ENCODE measurements around the gene TRMT1.
"Not testable (repeated sequence)": the region's sequence is repeated elsewhere in the genome, so short reads cannot be mapped to it uniquely, and the experiment has no call there.

Gene TRMT1

DNA sequence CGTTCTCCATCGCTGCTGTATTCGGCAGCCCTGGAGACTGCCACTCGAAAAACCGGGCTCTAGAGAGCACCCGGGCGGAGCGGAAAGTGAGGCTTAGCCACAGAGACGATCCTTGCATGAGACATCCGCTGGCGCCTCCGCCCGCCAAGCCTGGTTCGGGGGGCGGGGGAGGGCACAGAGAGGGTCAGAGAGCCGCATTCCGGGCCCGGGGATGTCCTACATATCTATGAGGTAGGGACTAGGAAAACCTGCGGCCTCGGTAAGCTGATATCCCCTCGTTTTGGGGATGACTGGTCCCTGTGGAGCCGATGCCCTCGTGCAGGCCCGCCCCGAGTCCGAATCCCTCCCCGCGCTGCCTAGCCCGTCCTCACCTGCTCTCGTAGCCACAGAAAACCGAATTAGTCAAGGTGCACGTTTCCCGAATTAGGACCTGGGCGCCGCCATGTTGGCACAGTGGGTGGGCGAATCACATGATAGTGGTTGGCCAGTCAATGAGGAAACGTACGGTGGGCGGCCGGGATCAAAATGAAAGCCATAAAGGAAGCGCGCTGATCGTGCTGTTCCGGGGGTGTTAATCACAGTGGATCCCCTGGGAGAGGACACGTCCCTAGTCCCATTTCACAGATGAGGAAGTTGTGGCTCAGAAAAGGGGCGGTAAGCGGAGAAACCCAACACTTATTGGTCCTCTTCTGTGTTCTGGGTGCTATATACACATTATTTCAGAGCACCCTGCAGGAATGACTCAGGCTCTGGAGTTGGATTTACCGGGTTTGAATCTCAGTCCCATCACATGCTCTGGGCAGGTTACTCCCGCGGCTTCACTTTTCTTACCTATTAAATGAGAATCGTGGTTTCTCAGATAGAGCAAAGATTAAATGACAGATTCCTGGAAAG is at the start of gene TRMT1:
Gene TRMT1 (minus strand): TSS at position 459 of the 894 bp plus-strand sequence. CDS start 341 bp downstream, at position 118.
- H3K4me3 ChIP-seq (ENCODE audit: low read depth in 1 of 2, low read length in 2 of 2) = peak within 1 kb of the TSS; percentile 76 to 92
- H3K27me3 ChIP-seq (ENCODE audit: control insufficient read depth in 1 of 2, insufficient read depth in 2 of 2, low read length in 2 of 2) = no peaks in the 10 kb centered on the region
- peaks cover 31% of the 10 kb centered on the region for H3K4me1 ChIP-seq (ENCODE audit: insufficient read depth, low read length)
- no peaks in the 10 kb centered on the region for H3K9me3 ChIP-seq (ENCODE audit: low read length)
- H3K9ac ChIP-seq (ENCODE audit: low read length) = peak within 1 kb of the TSS; percentile 57
- H3K27ac ChIP-seq (ENCODE audit: low read depth, low read length) = peak within 1 kb of the TSS; percentile 81
- peaks cover 6% of the 10 kb centered on the region for H3K36me3 ChIP-seq (ENCODE audit: insufficient read depth, low read length)

DNA sequence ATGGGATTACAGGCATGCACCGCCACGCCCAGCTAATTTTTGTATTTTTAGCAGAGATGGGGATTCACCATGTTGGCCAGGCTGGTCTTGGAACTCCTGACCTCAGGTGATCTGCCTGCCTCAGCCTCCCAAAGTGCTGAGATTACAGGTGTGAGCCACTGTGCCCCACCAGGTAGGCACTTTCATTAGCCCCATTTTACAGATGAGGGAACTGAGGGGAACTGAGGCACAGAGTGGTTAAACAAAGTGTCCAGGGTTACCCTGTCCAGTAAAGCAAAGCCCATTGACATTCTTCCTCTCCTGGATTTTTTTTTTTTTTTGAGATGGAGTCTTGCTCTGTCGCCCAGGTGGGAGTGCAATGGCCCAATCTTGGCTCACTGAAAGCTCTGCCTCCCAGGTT is 49.6 kb upstream of the TRMT1 start:
- H3K27me3 ChIP-seq (ENCODE audit: control insufficient read depth in 1 of 2, insufficient read depth in 2 of 2, low read length in 2 of 2); H3K36me3 ChIP-seq (ENCODE audit: insufficient read depth, low read length); H3K9ac ChIP-seq (ENCODE audit: low read length); H3K4me3 ChIP-seq (ENCODE audit: low read depth in 1 of 2, low read length in 2 of 2); H3K9me3 ChIP-seq (ENCODE audit: low read length): not testable (repeated sequence)
- Histone ChIP-seq H3K4me1 (ENCODE audit: insufficient read depth, low read length) (peaks cover 25% of the 10 kb centered on the region), H3K27ac (ENCODE audit: low read depth, low read length) (peak overlapping the region; percentile 23)

DNA sequence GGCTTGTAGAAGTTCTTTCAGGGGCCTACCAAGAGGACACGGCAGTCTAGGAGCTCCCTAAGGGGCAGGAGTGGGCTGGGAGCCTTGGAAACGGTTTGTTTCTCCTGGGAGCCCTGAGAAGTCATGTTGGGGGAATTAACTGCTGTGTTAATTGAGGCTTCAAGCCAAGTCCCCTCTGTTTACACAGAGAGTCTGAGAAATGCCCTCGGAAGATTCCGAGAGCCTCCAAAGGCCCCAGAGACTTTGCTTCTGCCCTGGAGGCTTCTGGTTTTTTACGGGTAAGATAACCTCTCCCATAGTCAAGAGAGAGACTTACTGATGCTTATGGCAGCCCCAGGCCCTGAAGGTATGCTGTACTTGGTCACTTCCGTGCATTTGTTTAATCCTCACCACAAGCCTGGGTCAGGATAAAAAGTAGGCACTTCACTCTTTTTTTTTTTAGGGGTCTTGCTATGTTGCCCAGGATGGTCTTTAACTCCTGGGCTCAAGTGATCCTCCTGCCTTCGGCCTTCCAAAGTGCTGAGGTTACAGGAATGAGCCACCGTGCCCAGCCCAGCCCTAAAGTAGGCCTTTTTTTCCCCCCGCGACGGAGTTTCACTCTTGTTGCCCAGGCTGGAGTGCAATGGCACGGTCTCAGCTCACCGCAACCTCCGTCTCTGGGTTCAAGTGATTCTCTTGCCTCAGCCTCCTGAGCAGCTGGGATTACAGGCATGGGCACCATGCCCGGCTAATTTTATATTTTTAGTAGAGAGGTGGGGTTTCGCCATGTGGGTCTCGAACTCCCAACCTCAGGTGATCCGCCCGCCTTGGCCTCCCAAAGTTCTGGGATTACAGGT is 48.8 kb upstream of the TRMT1 start:
- Histone ChIP-seq H3K9me3 (ENCODE audit: low read length) (no peaks in the 10 kb centered on the region), H3K27ac (ENCODE audit: low read depth, low read length) (peak overlapping the region; percentile 91), H3K27me3 (ENCODE audit: control insufficient read depth in 1 of 2, insufficient read depth in 2 of 2, low read length in 2 of 2) (no peaks in the 10 kb centered on the region), H3K36me3 (ENCODE audit: insufficient read depth, low read length) (no peaks in the 10 kb centered on the region), H3K4me1 (ENCODE audit: insufficient read depth, low read length) (peaks cover 25% of the 10 kb centered on the region), H3K9ac (ENCODE audit: low read length) (no peak overlapping the region), H3K4me3 (ENCODE audit: low read depth in 1 of 2, low read length in 2 of 2) (no peak overlapping the region)

DNA sequence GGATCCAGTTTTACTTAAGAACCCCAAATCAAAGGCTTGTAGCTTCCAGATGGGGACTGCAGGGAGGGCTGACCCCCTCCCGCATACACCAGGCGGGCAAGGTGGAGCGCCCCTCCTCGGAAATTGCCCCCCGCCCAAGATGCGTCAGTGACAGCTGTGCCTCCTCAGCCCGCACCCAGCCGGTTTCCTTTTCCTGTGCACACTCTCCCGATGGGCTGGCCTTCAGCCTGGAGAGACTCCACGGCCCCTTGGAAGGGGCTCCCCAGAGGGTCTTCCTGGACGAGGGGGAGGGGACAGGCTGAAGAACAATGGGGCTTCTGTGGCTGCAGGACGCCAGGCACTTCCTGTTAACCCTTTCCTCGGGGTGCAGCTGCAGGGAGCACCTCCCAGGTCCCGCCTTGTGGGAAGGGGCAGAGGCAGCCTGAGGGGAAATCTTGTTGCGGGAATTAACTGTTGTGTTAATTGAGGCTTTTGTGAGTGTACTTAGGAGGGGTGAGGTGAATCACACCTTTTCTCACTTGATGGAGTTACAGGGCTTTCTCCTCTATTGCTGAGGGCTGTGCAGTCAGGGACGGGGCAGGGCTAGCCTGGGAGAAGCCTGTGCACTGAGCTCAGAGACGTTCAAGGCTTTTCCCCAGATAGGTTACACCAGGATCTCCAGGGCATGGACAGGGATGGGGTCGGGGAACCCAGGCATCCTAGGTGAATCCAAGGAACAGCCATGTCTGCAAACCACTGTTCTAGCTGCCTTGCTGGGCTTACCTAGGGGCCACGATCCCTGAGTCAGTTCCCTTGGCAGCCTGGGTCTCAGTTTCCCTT is 48.0 kb upstream of the TRMT1 start:
- Histone ChIP-seq H3K4me3 (ENCODE audit: low read depth in 1 of 2, low read length in 2 of 2) (no peak overlapping the region), H3K27ac (ENCODE audit: low read depth, low read length) (peak overlapping the region; percentile 91), H3K36me3 (ENCODE audit: insufficient read depth, low read length) (no peaks in the 10 kb centered on the region), H3K9me3 (ENCODE audit: low read length) (no peaks in the 10 kb centered on the region), H3K9ac (ENCODE audit: low read length) (no peak overlapping the region), H3K4me1 (ENCODE audit: insufficient read depth, low read length) (peaks cover 25% of the 10 kb centered on the region), H3K27me3 (ENCODE audit: control insufficient read depth in 1 of 2, insufficient read depth in 2 of 2, low read length in 2 of 2) (no peaks in the 10 kb centered on the region)

DNA sequence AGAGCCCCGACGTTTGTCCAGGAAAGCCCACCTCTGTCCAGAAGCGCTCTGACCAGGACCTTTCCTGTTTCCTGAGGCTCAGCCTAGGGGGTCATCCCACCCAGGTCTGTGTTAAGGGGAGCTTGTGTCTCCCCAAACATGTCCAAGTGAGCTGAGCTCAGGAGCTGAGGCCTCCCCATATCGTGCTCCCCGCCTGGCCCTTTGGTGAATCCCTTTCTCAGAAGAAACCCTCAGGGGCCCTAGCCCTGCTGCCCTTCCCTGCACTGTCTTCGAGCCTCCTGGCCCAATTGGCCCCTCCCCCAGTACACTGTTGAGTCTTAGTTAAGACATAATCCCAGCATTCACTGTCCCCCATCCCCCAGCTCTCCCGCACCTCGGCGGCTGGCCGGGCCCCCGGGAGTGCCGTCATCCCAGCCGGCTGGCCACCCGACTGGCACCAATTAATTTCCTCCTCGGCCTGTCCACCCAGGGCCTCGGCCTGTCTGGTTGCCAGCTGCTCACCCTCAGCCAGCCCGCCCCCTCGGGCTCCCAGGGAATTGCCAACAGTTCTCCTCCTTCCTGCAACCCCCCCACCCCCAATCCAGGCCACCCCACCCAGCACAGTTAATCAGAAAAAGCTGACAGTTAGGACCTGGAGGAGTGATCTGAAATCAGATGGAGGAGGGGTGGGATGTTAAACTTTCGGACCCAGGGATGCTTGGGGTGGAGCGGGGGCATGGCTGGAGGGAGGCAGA is 47.2 kb upstream of the TRMT1 start:
- Histone ChIP-seq H3K27ac (ENCODE audit: low read depth, low read length) (peak overlapping the region; percentile 91), H3K27me3 (ENCODE audit: control insufficient read depth in 1 of 2, insufficient read depth in 2 of 2, low read length in 2 of 2) (no peaks in the 10 kb centered on the region), H3K4me1 (ENCODE audit: insufficient read depth, low read length) (peaks cover 25% of the 10 kb centered on the region), H3K9ac (ENCODE audit: low read length) (peak overlapping the region; percentile 46), H3K4me3 (ENCODE audit: low read depth in 1 of 2, low read length in 2 of 2) (peak overlapping the region in 1 of 2 donors; percentile 60), H3K9me3 (ENCODE audit: low read length) (no peaks in the 10 kb centered on the region), H3K36me3 (ENCODE audit: insufficient read depth, low read length) (no peaks in the 10 kb centered on the region)

DNA sequence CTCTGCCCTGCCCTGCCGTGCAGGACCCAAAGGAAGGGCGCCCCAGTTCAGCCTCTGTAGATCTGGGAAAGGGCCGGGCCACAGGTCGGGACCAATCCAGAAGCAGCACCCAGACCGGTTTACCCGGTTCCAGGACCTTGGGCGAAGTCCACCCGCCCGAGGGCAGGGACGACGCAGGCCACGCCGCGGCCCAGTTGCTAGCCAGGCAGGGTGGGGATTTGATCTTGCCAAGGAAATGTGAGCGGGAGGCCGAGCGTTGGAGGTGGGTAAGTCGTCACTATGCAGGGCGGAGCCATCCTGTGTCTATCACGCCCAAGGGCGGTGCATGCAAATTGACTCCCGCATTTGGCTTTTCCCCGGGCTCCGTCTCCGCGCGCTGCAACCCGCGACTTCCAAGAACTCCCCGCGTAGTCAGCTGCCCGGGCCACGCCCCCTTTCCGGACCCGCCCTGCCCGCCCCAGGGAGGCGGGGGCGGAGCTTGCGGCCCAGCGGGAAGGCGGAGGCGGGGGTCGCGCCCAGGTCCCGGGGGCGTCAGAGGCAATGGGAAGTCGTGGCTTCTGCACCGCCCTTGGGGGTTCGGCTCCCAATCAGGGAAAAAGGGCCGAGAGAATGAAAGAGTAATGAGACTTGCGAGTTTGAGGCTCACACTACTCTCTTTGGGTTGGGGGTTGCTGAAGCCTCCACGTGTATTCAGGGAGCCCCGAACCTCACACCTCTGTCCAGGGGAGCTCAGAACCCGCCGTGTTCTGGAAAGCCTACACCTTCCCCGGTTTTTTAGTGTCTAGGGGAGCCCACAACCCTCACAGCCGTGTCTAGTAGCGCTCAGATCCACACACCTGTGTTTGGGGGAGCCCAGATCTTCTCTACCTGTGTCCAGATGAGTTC is 46.4 kb upstream of the TRMT1 start:
- H3K27ac ChIP-seq (ENCODE audit: low read depth, low read length) = peak overlapping the region; percentile 91
- H3K36me3 ChIP-seq (ENCODE audit: insufficient read depth, low read length) = no peaks in the 10 kb centered on the region
- H3K9me3 ChIP-seq (ENCODE audit: low read length) = no peaks in the 10 kb centered on the region
- peaks cover 25% of the 10 kb centered on the region for H3K4me1 ChIP-seq (ENCODE audit: insufficient read depth, low read length)
- H3K9ac ChIP-seq (ENCODE audit: low read length) = peak overlapping the region; percentile 46
- peak overlapping the region; percentile 38 to 60 for H3K4me3 ChIP-seq (ENCODE audit: low read depth in 1 of 2, low read length in 2 of 2)
- H3K27me3 ChIP-seq (ENCODE audit: control insufficient read depth in 1 of 2, insufficient read depth in 2 of 2, low read length in 2 of 2) = no peaks in the 10 kb centered on the region

DNA sequence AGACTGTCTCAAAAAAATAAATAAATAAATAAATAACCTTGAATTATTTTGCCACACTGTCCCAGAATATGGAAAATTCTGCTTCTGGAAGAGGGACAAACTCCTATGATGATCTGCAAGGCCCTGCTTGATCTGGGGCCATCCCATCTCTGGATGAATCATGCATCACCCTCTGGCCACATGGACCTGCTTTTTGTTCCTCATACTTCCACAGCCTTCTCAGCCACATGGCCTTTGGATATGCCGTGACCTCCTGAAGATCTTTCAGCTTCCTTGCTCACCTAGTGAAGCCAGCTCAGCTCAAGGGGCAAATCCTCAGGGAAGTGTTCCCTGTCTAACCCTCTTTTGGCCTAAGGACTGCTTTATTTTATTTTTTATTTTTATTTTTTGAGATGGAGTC is 44.0 kb upstream of the TRMT1 start:
- Histone ChIP-seq H3K36me3 (ENCODE audit: insufficient read depth, low read length) (no peaks in the 10 kb centered on the region), H3K4me3 (ENCODE audit: low read depth in 1 of 2, low read length in 2 of 2) (no peak overlapping the region), H3K9ac (ENCODE audit: low read length) (no peak overlapping the region), H3K9me3 (ENCODE audit: low read length) (no peaks in the 10 kb centered on the region), H3K27me3 (ENCODE audit: control insufficient read depth in 1 of 2, insufficient read depth in 2 of 2, low read length in 2 of 2) (no peaks in the 10 kb centered on the region), H3K4me1 (ENCODE audit: insufficient read depth, low read length) (peaks cover 18% of the 10 kb centered on the region), H3K27ac (ENCODE audit: low read depth, low read length) (no peak overlapping the region)

DNA sequence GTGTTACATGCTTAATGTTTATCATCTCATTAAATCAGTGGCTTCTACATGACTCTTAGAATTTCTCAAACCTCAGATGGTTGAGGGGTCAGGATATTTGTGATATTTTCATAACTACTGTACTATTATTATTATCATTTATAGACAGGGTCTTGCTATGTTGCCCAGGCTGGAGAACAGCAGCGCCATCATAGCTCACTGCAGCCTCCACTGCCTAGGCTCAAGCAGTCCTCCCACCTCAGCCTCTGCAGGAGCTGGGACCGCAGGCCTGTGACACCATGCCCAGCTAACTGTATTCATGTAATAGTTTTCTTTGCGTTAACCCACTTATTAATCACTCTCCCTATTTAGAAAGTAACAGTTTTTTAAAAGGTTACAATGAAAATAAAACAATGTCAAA is 43.2 kb upstream of the TRMT1 start:
- H3K9ac ChIP-seq (ENCODE audit: low read length) = no peak overlapping the region
- H3K27me3 ChIP-seq (ENCODE audit: control insufficient read depth in 1 of 2, insufficient read depth in 2 of 2, low read length in 2 of 2) = no peaks in the 10 kb centered on the region
- no peaks in the 10 kb centered on the region for H3K9me3 ChIP-seq (ENCODE audit: low read length)
- H3K4me1 ChIP-seq (ENCODE audit: insufficient read depth, low read length) = peaks cover 23% of the 10 kb centered on the region
- H3K4me3 ChIP-seq (ENCODE audit: low read depth in 1 of 2, low read length in 2 of 2) = no peak overlapping the region
- H3K36me3 ChIP-seq (ENCODE audit: insufficient read depth, low read length) = no peaks in the 10 kb centered on the region
- H3K27ac ChIP-seq (ENCODE audit: low read depth, low read length) = no peak overlapping the region

DNA sequence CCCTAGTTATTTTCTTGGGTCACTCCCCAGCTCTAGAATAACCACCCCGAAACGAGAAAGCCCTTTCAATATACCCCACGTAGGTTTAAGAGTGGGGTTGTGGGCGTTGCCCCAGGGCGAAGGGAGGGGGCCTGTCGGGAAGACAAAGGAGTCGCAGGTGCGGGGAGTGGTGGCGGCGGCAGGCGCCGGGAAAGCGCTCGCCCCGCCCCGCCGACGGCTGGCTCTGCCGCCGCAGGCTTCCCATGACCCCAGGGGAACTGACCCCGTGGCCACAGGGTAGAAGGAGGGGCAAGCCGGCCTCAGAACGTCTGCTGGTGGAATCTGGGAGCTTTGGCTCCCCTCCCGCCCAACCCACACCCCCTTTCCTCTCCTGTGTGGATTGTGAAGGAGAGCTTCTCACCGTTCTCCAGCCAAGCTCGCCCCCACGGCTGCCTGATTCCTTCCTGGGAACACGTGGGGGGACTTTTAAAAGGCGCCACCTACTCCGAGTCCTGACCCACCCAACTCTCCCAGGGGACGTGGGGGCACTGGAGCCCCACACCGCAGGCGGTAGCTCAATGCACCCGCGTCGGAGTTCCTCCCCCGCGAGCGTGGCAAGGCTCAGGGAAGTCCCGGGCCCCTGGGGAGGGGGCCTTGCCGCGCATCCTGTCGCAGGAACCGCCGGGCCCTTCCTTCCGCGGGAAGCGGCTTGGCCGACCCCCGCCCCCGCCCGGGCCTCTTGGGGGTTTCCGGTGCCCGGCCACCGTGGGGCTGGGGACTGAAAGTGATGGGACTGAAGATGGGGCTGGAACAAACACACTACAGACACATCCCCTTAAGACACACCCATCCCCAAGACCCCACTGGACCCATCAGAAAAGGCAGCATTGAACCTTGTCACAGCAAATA is 39.2 kb upstream of the TRMT1 start:
- Histone ChIP-seq H3K9ac (ENCODE audit: low read length) (peak overlapping the region; percentile 97), H3K27ac (ENCODE audit: low read depth, low read length) (peak overlapping the region; percentile 97), H3K4me1 (ENCODE audit: insufficient read depth, low read length) (peaks cover 7% of the 10 kb centered on the region), H3K36me3 (ENCODE audit: insufficient read depth, low read length) (no peaks in the 10 kb centered on the region), H3K27me3 (ENCODE audit: control insufficient read depth in 1 of 2, insufficient read depth in 2 of 2, low read length in 2 of 2) (no peaks in the 10 kb centered on the region), H3K9me3 (ENCODE audit: low read length) (no peaks in the 10 kb centered on the region), H3K4me3 (ENCODE audit: low read depth in 1 of 2, low read length in 2 of 2) (peak overlapping the region; percentile 30 to 89)

Data from muscle layer of colon (tissue), 2 donors.